Panc1 (cell line): ENCODE data around the gene PUSL1. TPM values are rescaled to one million over a fixed set of nuclear protein-coding genes. Genes with fewer than 3 reads are reported as not detected.
A peak's percentile ranks its signal among the peaks of the same experiment; 100 is the strongest.

Experiments
- ATAC-seq: fragments of 200-7000 bp; cut with Tn5 transposase; 2 replicates; pipeline ENCODE4 v1.9.1; 2020; ENCODE audit warnings: mild to moderate bottlenecking, moderate library complexity
- BruUV-seq: library from RNA; stranded (reverse); fragments of 400-500 nt; replicated peaks from 2 replicates; lab custom pipeline; 2021; lab: Mats Ljungman, UMichigan
- CTCF ChIA-PET: fragments of 300-600 bp; sonication (Branson Sonifier 250); formaldehyde crosslinking; loops from one replicate; lab custom pipeline; 2022; ENCODE audit warnings: antibody characterized with exemption; lab: Charles Lee
- POLR2A ChIA-PET: fragments of 300-600 bp; sonication (Branson Sonifier 250); formaldehyde crosslinking; loops from one replicate; lab custom pipeline; 2022; ENCODE audit warnings: antibody characterized with exemption; lab: Charles Lee
- DNase-seq: peaks from one replicate; pipeline ENCODE4 v3.0.0-alpha.2; 2010; ENCODE audit warnings: low read depth, low spot score
- H3K27ac ChIP-seq: 2 replicates; pipeline ENCODE4 v1.5.1; 2011; ENCODE audit warnings: mild to moderate bottlenecking, low read length, inconsistent platforms
- H3K27me3 ChIP-seq: fragments of 200-500 bp; sonication (Bioruptor generic); 2 replicates; pipeline ENCODE4 v1.6.0; 2014; ENCODE audit warnings: low read length, inconsistent platforms; ENCODE audit not compliant: control insufficient read depth, insufficient read depth
- H3K36me3 ChIP-seq: fragments of 200-500 bp; sonication (Bioruptor generic); 2 replicates; pipeline ENCODE4 v1.5.1; 2014; ENCODE audit warnings: inconsistent platforms, mild to moderate bottlenecking, low read length, moderate library complexity; ENCODE audit not compliant: control insufficient read depth, insufficient read depth
- H3K4me1 ChIP-seq: 2 replicates; pipeline ENCODE4 v1.5.1; 2011; ENCODE audit warnings: inconsistent platforms, mild to moderate bottlenecking, low read length, moderate library complexity; ENCODE audit not compliant: control insufficient read depth, insufficient read depth
- H3K4me3 ChIP-seq, 2 experiments: 2 replicates each; pipeline ENCODE4 v1.5.1; 2011 to 2012; ENCODE audit warnings: low read depth in 2 of 2, low read length in 2 of 2, mild to moderate bottlenecking in 2 of 2, inconsistent platforms in 1 of 2, moderate library complexity in 1 of 2
- H3K9me3 ChIP-seq: fragments of 200-500 bp; sonication (Bioruptor generic); 2 replicates; pipeline ENCODE4 v1.5.1; 2014; ENCODE audit warnings: low read depth, mild to moderate bottlenecking, inconsistent platforms, low read length, moderate library complexity; ENCODE audit not compliant: control insufficient read depth, insufficient read depth
- POLR2AphosphoS5 ChIP-seq: IDR thresholded peaks from 2 replicates; pipeline ENCODE4 v1.6.1; 2012; ENCODE audit warnings: mild to moderate bottlenecking, low read depth, low read length, moderate library complexity
- SIN3A ChIP-seq: IDR thresholded peaks from 2 replicates; pipeline ENCODE4 v1.6.1; 2012; ENCODE audit warnings: low read depth, mild to moderate bottlenecking, low read length, moderate library complexity, borderline replicate concordance; ENCODE audit not compliant: insufficient read depth
- TCF7L2 ChIP-seq: IDR thresholded peaks from 2 replicates; pipeline ENCODE4 v1.6.1; 2011; ENCODE audit warnings: mild to moderate bottlenecking, low read depth, low read length, inconsistent platforms
- in situ Hi-C: cut with HindIII; loops from 2 replicates; pipeline ENCODE4 v1.10.0; 2016; ENCODE audit warnings: low sequenced_read_pairs, low pct_unique_long_range_greater_than_20kb
- intact Hi-C: fragments of 100-400 bp; cut with micrococcal nuclease; formaldehyde crosslinking; loops from one replicate; pipeline ENCODE4 v1.10.0; 2022; ENCODE audit not compliant: unreplicated experiment
- total RNA-seq: library from RNA; stranded (reverse); gene quantifications from one replicate; pipeline ENCODE4 v1.2.1, GENCODE V29; 2021; ENCODE audit not compliant: unreplicated experiment
- TF ChIP-seq, protein P1 (sequence below): fragments of 450-650 bp; IDR thresholded peaks from 2 replicates; pipeline ENCODE4 v1.5.1; 2017; ENCODE audit warnings: mild to moderate bottlenecking
- TF ChIP-seq, protein P2 (sequence below), 2 experiments: IDR thresholded peaks; 2 replicates each; pipeline ENCODE4 v1.6.1; 2011 to 2012; ENCODE audit warnings: low read depth in 2 of 2, control low read depth in 1 of 2, low read length in 1 of 2, mild to moderate bottlenecking in 1 of 2, moderate library complexity in 1 of 2; ENCODE audit not compliant: insufficient read depth in 1 of 2

Gene PUSL1
- total RNA-seq, 1 experiment from 2014 or later = 46.9 TPM

DNA sequence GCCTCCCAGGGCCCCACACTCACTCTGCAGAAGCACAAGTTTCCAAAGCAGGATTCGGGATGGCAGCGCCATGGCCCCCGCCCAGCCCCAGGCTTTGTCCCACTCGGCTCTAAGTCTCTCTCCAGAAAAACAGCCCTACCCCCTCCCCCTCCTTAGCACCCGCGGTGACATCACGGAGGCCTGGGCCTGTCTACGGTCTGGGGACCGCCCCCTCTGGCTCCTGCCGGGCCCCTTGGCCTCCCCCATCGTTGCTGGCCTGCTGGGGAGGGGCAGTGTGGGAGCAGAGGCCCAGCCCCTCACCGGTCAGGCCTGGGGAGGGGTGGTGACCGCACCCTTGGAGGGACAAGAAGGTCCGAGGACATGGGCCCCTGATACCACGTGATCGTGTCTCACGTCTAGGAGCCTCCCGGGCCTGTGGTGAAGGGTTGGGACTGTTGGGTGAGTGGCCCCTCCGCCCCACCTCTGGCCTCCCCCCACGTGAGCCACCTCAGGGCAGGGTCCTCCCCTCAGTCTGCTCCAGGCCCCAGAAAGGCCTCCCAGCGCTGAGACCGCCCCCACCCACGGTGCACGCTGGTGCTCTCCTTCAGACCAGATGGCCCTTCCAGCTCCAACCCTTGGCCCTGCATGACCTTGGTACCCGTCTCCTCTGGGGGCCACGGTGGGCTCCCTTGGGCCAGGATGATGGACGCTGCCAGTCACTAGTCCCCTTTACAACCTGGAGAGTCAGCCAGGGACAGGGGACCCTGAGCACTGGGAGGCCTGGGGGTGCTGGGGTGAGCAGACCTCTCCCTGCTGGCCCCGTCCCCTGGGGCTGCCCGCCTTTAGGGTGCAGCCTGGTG is 50.3 kb downstream of the PUSL1 start, which contains the start of gene MXRA8:
Gene MXRA8 (minus strand): TSS at position 123 of the 839 bp plus-strand sequence. CDS start 51 bp downstream, at position 72.
- no peaks in the 10 kb centered on the region for H3K36me3 ChIP-seq
- H3K27me3 ChIP-seq = no peaks in the 10 kb centered on the region
- peak; percentile 15 for ATAC-seq
- ChIA-PET CTCF (no interaction called here), POLR2A (interaction anchor here (0.6 to 0.7 kb wide), 2 partner anchors 64 to 954 kb away, joined by 3 to 13 read pairs; no protein-coding TSS in a partner anchor)
- intact Hi-C loops (no loop called here), in situ Hi-C loops (no loop called here)
- peak within 1 kb of the TSS; percentile 93 for H3K27ac ChIP-seq
- peaks cover 62% of the 10 kb centered on the region for H3K4me1 ChIP-seq
- no TSS peak for BruUV-seq
- H3K4me3 ChIP-seq = peak within 1 kb of the TSS; percentile 44 to 49
- DNase-seq = no peak
- no peaks in the 10 kb centered on the region for H3K9me3 ChIP-seq
- TF ChIP-seq POLR2AphosphoS5 = no peak; the same call in 1 of the 2 replicates
- TF ChIP-seq TCF7L2 = no peak
- TF ChIP-seq SIN3A = no peak
- TF ChIP-seq, protein P1, sequence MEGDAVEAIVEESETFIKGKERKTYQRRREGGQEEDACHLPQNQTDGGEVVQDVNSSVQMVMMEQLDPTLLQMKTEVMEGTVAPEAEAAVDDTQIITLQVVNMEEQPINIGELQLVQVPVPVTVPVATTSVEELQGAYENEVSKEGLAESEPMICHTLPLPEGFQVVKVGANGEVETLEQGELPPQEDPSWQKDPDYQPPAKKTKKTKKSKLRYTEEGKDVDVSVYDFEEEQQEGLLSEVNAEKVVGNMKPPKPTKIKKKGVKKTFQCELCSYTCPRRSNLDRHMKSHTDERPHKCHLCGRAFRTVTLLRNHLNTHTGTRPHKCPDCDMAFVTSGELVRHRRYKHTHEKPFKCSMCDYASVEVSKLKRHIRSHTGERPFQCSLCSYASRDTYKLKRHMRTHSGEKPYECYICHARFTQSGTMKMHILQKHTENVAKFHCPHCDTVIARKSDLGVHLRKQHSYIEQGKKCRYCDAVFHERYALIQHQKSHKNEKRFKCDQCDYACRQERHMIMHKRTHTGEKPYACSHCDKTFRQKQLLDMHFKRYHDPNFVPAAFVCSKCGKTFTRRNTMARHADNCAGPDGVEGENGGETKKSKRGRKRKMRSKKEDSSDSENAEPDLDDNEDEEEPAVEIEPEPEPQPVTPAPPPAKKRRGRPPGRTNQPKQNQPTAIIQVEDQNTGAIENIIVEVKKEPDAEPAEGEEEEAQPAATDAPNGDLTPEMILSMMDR = no peak
- TF ChIP-seq, protein P2, sequence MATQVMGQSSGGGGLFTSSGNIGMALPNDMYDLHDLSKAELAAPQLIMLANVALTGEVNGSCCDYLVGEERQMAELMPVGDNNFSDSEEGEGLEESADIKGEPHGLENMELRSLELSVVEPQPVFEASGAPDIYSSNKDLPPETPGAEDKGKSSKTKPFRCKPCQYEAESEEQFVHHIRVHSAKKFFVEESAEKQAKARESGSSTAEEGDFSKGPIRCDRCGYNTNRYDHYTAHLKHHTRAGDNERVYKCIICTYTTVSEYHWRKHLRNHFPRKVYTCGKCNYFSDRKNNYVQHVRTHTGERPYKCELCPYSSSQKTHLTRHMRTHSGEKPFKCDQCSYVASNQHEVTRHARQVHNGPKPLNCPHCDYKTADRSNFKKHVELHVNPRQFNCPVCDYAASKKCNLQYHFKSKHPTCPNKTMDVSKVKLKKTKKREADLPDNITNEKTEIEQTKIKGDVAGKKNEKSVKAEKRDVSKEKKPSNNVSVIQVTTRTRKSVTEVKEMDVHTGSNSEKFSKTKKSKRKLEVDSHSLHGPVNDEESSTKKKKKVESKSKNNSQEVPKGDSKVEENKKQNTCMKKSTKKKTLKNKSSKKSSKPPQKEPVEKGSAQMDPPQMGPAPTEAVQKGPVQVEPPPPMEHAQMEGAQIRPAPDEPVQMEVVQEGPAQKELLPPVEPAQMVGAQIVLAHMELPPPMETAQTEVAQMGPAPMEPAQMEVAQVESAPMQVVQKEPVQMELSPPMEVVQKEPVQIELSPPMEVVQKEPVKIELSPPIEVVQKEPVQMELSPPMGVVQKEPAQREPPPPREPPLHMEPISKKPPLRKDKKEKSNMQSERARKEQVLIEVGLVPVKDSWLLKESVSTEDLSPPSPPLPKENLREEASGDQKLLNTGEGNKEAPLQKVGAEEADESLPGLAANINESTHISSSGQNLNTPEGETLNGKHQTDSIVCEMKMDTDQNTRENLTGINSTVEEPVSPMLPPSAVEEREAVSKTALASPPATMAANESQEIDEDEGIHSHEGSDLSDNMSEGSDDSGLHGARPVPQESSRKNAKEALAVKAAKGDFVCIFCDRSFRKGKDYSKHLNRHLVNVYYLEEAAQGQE (IDR thresholded peaks at IDR 0.05; ENCODE audit: insufficient read depth in 1 of 2, low read depth in 2 of 2, low read length in 1 of 2) = no peak

DNA sequence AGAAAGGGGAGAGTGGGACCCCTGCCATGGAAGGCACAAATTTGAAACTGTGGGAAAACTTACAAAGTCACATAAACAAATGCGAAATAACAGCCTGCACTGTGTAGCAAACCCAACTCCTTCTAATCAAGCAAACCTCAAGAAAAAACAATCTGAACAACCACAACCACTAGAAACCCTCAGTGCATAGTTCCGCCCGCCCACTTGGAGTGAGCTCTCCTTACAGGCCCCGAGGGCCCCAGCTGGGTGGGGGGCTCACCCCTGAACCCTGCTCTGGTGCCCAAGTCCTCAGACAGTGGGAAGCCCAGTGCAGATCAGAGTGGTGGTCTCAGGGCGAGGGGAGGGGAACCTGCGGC is 50.9 kb downstream of the PUSL1 start:
- Histone ChIP-seq H3K9me3 (no peaks in the 10 kb centered on the region), H3K36me3 (no peaks in the 10 kb centered on the region), H3K27ac (peak overlapping the region; percentile 93), H3K4me3 (no peak overlapping the region), H3K27me3 (no peaks in the 10 kb centered on the region), H3K4me1 (peaks cover 57% of the 10 kb centered on the region)
- CTCF ChIA-PET = no interaction called here
- BruUV-seq = no TSS peak
- in situ Hi-C loops = no loop called here
- intact Hi-C loops = no loop called here
- POLR2A ChIA-PET = interaction anchor here (0.7 kb wide), 1 partner anchor 64 kb away, joined by 3 read pairs; no protein-coding TSS in a partner anchor
- DNase-seq (no peak), ATAC-seq (no peak)
- TF ChIP-seq, protein P1 = no peak
- TF ChIP-seq SIN3A (no peak), TCF7L2 (no peak), POLR2AphosphoS5 (no peak)
- TF ChIP-seq, protein P2 (IDR thresholded peaks at IDR 0.05; ENCODE audit: insufficient read depth in 1 of 2, low read depth in 2 of 2, low read length in 1 of 2) = no peak
